ENCODE measurements around the gene ELP2.
"Not testable (repeated sequence)": the region's sequence is repeated elsewhere in the genome, so short reads cannot be mapped to it uniquely, and the experiment has no call there.

ELP2 gene

DNA sequence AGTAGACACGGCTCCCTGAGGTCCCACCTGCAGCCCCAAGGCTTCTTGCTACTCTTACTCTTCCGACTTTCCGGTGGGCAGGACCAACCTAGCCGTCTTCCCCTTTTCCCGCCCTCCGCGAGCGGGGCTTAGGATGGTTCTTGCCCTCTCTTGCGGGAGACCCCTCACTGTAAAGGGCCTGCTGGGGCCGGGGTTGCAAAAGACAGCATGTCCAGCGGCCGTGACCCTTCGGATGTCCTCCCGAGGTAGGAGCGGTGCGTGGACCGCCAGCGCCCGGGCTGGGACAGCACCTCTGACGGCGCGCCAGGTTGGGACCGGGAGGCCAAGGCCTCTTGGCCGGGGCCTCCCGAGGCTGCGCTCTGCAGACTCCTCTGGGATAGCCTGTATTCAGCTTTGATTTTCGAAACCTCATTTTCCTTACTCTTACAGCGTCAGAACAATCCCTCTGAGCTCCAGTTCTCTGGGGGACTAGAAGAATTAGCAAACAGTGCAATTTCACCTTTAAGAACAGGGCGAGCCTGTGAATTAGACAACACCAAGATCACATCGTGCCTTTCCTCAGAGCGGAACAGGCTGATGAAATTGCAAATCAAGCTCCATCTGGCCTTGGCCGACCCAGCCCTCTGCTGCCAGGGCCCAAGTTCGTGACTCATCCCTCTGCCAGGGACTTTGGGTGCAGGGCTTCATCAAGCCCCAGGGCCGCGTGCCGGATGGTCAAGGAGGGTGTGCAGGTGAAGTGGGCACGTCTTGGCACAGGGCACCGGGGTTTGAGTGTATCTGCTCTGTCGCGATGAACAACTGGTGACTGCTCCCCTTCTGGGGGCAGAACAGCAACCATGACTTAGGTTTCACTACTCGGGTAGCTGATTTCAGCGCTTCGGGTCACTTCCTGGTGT, 58.4 kb downstream of the ELP2 start:
- in situ Hi-C loops (cut with MboI; ENCODE audit: low sequenced_read_pairs): no loop called here

DNA sequence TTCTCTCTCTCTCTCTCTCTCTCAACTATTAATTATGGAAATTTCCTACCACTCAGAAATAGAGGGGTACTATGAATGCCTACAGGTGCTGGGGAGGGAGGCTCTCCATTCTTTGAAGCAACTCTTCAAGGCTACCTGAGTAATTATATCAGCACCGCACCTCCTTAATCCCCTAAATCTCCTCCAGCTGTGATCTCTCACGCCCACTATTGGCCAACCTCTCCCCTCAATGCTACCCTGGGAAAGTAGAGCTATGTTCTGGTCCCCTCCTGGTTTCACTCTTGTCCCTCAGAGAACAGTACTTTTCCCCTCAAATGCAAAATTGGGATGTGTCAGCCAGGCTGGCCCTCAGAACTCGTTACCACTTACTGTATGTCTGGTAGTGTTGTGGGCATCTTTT, 59.2 kb downstream of the ELP2 start:
- in situ Hi-C loops (cut with MboI; ENCODE audit: low sequenced_read_pairs): no loop called here

DNA sequence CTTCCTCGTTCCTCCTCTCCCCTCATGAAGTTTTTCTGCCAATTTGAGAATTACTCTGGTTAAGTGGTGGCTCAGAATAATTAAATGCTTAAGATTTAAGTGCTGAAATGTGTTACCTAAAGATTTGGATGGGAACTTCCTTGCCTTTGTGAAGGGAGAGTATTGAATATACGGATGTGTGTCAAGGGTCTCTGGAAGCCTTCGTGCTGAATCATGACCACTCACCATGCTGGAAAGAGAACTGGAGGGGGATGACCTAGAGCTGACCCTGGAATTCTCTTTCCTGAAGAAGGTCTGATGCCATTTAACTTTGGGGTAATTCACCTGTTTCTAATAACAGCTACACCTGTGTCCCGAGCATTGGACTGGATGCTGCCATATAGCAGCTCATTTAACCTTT, 59.8 kb downstream of the ELP2 start:
- in situ Hi-C loops (cut with MboI; ENCODE audit: low sequenced_read_pairs): no loop called here

DNA sequence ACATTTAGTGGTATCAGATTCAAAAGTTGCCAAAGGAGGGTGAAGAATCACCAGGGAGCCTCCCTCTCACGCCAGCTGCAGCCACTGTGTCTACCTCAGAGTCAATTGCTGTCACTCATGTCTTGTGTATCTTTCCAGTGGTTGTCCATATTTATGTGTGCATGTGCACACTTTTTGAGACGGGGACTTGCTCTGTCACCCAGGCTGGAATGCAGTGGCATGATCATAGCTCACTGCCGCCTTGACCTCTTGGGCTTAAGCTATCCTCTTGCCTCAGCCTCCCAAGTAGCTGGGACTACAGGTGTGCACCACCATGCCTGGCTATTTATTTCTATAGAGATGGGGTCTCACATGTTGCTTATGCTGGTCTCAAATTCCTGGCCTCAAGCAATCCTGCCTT, 61.6 kb downstream of the ELP2 start:
- in situ Hi-C loops (cut with MboI; ENCODE audit: low sequenced_read_pairs): no loop called here

DNA sequence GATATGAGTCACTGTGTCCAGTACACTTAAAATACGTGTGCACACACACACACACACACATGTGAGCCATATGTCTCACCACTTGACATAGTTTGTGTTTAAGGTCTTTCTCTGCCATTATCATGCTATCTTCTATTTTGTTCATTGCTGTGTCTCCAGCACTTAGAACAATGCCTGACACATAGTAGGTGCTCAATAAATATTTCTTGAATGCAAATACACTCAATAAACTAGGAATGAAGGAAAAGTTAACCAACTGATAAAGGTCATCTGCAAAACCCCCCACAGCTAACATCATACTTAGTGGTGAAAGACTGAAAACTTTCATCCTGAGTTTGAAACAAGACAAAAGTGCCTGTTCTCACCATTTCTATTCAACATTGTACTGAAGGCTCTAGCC, 62.0 kb downstream of the ELP2 start:
- in situ Hi-C loops (cut with MboI; ENCODE audit: low sequenced_read_pairs): no loop called here

DNA sequence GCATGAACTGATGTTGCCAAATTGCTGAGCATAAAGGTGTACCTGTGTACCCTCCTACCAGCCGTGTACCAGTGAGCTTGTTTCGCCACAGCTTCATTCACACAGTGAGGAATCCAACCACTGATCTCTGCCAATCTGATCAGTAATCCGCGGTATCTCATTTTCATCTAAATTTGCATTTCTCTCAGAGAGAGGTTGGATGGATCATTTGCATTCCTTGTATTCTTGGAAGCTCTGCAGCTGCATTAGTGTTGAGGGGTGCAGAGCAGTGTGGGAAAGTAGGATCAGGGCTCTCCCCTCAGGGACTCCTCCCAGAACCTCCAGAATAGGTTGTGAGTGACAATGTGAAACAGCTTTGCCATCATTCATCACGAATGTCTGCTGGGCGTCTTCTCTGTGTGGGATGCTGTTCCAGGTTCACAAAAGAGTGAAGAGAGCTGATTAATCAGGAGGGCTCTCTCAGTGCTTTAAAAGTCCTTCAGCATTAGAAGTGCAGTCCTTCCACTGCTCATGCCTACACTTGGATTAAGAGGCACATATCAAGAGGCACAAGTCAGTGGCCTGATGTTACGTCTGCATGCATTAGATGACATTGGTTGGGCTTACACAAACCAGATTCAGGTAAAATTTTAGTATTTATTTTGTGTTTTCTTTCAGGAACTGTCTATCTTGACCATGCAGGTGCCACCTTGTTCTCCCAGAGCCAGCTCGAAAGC, 65.1 kb downstream of the ELP2 start:
- in situ Hi-C loops (cut with MboI; ENCODE audit: low sequenced_read_pairs): no loop called here

DNA sequence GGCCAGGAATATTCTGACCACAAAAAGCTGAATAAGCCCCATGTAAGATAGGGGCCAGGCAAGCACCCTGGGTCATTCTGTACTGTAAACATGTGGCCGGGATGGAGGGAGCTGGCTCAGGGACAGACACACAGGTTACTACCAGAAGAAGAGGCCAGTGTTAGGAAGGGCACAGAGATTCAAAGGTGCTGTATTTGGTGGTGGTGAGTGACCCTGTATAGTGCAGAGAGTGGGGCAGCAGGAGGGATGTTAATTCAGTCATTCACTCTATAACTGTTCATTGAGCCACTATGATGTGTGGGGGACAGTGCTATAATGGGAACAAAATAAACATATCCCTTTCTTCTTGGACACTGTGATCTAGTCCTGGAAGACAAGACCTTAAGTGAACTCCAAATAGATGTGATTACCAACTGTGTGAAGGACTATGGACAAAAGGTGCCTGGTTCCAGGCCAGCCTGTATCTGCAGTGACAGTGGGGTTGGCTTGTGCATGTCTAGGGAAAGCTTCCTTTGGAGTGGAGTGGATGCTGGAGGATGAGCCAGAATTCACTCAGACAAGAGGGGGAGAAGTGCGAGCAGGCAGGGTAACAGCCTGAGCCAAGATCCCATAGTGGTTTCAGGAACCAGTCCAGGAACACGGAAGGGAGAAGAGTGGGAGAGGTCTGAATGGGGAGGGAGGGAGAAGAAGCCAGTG, 65.9 kb downstream of the ELP2 start:
- in situ Hi-C loops (cut with MboI; ENCODE audit: low sequenced_read_pairs): no loop called here

DNA sequence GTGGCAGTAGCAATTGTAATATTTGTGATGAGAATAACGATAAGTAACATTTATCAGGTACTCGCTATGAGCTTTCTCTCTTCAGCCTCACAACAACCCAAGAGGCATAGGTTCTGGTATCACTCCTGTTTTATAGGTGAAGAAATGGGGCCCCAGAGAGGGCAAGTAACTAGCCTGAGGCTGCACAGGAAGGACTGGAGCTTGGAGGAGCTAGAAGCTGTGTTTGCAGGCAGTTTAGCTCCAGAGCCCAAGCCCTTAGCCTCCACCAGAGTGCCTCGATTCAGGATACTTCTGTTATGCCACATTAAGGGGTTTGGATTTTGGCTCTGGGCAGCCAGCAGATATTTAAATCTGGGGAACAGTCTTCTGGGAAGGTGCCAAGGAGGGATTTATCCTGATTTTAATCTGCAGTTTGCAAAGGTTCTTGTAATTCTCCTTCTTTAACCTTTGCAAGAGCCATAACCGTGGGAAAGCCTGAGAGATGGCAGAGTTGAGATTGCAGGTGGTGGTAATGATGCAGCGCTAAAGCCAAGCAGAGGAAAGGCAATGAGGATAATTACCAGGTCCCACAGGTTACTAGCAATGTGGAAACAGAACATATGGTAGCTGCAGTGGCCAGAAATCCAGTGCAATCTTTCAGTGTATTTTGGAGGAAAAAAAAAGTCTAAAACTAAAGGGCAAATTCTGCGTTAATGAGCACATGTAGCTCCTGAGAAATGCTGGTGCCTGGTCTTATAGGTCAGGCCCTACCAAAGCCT, 66.7 kb downstream of the ELP2 start:
- in situ Hi-C loops (cut with MboI; ENCODE audit: low sequenced_read_pairs): no loop called here

DNA sequence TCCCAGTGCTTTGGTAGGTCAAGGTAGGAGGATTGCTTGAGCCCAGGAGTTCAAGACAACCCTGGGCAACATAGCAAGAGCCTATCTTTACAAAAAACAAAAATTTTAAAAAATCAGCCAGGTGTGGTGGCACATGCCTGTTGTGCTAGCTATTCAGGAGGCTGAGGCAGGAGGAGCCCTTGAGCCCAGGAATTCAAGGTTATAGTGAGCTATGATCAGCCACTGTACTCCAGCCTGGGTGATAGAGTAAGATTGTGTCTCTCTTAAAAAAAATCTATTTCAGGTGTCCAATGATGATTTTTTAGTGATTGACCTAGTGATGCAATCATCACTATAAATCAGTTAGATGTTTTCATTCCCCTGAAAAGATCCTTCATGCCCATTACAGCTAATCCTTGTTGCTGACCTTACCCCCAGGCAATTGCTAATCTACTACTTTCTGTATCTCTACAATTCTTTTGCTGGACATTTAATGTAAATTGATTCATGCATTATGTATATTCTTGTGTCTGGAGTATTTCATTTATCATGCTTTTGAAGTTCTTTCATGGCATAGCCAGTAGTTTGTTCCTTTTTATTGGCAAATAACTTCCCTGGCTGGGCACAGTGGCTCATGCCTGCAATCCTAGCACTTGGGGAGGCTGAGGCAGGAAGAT, 67.9 kb downstream of the ELP2 start:
- in situ Hi-C loops (cut with MboI; ENCODE audit: low sequenced_read_pairs): no loop called here

DNA sequence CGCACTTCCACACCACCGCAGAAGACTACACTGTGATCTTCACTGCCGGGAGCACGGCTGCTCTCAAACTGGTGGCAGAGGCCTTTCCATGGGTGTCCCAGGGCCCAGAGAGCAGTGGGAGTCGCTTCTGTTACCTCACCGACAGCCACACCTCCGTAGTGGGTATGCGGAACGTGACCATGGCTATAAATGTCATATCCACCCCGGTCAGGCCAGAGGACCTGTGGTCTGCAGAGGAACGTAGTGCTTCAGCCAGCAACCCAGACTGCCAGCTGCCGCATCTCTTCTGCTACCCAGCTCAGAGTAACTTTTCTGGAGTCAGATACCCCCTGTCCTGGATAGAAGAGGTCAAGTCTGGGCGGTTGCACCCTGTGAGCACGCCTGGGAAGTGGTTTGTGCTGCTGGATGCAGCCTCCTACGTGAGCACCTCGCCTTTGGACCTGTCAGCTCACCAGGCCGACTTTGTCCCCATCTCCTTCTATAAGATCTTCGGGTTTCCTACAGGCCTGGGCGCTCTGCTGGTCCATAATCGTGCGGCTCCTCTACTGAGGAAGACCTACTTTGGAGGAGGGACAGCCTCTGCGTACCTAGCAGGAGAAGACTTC, 70.1 kb downstream of the ELP2 start:
- in situ Hi-C loops (cut with MboI; ENCODE audit: low sequenced_read_pairs): no loop called here

DNA sequence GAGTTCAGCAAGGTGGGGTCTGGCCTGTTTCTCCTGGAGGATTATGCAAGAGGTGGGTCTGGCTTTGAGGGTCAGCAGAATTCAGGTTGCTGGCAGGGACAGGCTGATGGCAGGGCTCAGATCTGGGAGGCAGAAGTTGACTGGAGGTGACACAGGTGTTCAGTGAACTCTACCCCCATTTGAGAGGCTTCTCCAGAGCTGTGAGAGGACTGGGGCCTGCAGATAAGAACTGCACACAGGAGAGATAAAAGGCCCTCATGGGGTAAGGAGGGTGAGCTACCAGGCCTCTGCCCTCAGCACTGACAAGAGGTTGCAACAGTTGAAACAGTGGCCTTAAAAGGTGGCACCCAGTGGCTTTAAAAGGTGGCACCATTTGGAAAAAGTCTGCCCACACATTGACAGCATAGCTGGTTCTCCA, 70.7 kb downstream of the ELP2 start:
- in situ Hi-C loops (cut with MboI; ENCODE audit: low sequenced_read_pairs): no loop called here

DNA sequence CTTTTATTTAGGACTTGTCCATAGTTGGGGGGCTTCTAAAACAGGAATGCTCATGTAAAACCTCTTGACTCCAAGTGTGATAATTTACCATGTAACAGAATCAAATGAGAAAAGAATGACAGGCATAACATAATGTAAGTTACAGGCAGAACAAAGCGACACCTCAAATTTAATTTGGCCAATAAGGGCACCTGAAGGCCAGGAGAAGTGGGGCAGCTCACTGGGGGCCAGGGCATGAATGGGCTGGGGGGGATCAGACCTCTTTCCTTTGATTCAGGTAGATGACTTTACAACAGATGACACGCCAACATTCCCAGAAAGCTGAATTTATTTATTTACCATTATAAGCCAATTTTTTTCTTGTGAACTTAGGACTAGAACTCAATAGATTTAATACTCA, 72.1 kb downstream of the ELP2 start:
- in situ Hi-C loops (cut with MboI; ENCODE audit: low sequenced_read_pairs): no loop called here

DNA sequence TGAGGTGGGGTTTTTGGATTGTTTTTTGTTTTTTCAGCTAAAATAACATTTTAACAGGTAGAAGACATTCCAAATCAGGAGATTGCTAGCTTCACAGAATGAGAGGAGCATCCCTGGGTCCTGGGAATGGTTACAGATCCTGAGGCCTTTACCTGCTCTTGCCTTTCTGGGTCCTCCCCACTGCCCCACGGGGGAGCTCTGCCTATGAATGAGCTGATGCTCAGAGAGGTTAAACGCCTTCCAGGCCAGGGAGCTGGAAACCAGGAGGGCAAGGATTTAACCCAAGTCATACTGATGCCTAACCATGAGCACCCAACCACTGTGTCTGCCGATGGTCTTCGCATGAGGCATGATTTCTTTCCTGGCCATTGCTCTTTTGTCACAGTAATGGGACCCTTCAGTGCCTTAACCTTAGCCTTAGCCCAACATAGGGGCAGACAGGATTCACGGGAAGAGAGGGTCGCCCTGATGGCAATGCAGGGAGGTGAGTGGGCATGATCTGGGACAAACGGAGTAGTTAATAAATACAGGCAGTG, 73.7 kb downstream of the ELP2 start:
- in situ Hi-C loops (cut with MboI; ENCODE audit: low sequenced_read_pairs): no loop called here

DNA sequence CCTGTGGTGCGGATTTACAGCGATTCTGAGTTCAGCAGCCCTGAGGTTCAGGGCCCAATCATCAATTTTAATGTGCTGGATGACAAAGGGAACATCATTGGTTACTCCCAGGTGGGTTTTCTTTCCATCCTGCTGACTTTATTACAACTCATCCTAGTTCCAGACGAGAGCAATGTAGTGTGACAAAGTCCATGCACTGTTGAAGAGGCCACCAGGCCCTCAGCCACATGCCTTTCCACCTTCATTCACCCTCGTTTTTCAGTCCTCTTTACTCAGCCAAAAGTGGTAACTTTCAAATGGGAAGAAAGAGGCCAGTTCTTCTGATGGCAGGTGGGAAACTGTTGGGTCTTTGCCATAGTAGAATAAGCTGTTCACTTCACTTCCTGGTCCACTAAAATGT, 75.5 kb downstream of the ELP2 start:
- in situ Hi-C loops (cut with MboI; ENCODE audit: low sequenced_read_pairs): no loop called here

DNA sequence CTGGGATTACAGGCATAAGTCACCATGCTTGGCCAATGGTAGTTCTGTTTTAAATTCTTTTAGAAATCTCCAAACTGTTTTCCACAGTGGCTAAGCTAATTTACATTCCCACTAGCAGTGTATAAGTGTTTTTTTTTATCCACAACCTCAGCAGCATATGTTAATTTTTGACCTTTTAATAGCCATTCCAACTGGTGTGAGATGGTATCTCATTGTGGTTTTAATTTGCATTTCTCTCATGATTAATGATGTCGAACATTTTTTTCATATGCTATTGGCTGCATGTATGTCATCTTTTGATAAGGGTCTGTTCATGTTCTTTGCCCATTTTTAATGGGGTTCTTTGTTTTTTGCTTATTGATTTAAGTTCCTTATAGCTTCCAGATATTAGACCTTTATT, 77.6 kb downstream of the ELP2 start:
- in situ Hi-C loops (cut with MboI; ENCODE audit: low sequenced_read_pairs): no loop called here

DNA sequence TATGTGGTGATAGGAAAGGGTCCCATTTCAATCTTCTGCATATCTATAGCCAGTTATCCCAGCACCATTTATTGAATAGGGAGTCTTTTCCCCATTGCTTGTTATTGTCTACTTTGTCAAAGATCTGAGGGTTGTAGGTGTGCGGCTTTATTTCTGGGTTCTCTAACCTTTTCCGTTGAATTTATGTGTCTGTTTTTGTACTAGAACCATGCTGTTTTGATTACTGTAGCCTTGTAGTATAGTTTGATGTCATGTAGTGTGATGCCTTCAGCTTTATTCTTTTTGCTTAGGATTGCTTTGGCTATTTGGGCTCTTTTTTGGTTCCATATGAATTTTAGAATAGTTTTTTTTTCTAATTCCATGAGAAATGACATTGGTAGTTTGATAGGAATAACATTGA, 78.3 kb downstream of the ELP2 start:
- in situ Hi-C loops (cut with MboI; ENCODE audit: low sequenced_read_pairs): not testable (repeated sequence)

DNA sequence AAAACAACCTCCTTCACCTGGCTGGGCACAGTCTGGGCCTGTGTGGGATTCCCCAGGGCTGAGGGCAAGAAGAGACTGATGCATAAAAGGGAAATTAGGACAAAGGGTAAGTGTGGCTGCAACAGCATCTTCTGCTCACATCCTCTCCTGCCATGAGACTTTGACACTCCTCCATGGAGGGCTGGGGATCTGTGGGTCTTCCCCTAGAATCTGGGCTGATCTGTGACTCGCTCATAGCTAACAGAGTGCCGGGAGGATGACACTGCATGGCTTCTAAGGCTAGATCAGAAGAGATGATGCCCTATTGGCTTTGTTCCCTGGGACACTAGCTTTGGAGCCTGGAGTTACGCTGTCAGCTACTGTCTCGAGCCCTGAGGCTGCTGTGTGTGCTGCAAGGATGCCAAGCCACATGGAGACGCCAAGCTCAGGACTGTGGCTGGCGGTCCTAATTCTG, 81.9 kb downstream of the ELP2 start:
- in situ Hi-C loops (cut with MboI; ENCODE audit: low sequenced_read_pairs): no loop called here

DNA sequence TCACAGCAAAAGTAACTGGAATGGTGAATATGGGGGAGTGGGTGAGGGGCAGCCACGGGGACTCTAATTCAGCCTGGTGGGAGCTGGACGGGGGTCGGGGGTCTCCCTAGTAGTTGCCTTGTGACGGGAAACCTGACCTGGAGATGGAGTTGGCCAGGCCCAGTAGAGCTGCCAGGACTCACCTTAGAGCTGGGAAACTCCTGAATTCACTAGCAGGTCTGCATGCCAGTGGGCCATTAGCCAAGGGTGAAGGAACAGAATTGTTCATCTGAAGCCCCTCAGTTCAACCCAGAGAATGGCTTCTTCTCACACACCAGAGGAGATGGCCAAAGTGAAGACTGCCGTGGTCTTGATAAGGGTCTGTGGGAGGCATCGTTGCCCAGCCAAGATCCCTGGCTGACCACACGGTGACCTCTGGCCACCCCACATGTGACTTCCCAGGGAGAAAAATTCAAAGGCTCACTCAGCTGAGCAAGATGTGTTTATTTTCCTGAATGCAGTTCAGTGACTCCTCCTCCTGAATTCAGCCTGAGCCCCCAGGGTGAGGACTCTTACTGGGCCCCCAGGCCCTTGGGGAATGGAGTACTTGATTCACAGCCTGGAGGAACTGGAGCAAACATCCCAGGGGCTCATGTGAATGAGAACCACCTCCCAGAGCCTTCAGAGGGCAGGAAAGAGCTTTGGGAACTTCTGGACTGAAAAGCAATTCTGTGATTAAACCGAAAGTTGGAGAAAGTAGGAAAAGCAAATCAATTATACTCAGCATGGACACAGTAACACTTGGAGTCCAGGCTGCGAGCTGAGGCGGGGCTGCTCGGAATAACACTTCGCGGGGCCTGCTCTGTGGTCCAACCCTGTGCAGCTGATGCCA, 82.8 kb downstream of the ELP2 start:
- in situ Hi-C loops (cut with MboI; ENCODE audit: low sequenced_read_pairs): no loop called here

DNA sequence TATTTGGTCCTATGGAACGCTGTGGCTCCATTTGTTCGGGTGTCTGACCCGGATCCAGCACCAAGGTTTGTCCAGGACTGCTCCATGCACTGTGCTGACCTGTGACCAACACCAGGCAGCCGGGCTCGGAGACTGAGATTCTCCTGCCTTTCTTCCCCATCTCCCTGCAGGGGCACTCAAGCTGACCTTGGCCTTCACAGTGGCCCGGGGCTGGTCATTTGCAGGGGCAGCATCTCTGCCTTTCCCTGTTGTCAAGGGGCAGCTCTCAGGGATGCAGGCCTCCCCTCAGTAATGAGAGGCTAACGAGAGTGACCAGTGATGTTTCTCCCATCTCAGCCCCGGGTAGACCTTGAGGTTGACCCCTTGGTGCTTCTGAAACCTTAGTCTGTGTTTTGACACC, 85.1 kb downstream of the ELP2 start:
- in situ Hi-C loops (cut with MboI; ENCODE audit: low sequenced_read_pairs): no loop called here

All from HL-60/S4 treated with retinoic acid at 250 ng/mL for 4 days and 3 days (cell line).